Stomach (tissue), 4 donors: ENCODE data around the gene EXOC3.

ENCODE experiments used
- CTCF ChIP-seq, 7 experiments: fragments of 450-650 bp in 4 of 7; fragments of 200-600 bp in 3 of 7; sonication (generic) in 3 of 7; IDR thresholded peaks; one replicate each; pipeline ENCODE4 v1.5.1; 2016 to 2019; ENCODE audit warnings: antibody characterized with exemption in 7 of 7, control low read depth in 2 of 7, mild to moderate bottlenecking in 1 of 7
- POLR2A ChIP-seq, 4 donors: fragments of 450-650 bp; IDR thresholded peaks; one replicate each; pipeline ENCODE4 v1.6.1; 2016; ENCODE audit warnings: antibody characterized with exemption in 4 of 4, control low read depth in 2 of 4, mild to moderate bottlenecking in 1 of 4, moderate library complexity in 1 of 4
- POLR2AphosphoS5 ChIP-seq, 3 donors: sonication (generic); formaldehyde crosslinking; IDR thresholded peaks; one replicate each; pipeline ENCODE4 v1.6.1; 2016; ENCODE audit warnings: antibody characterized with exemption in 3 of 3

GRCh38 chr5:497090-497700 is 54.2 kb downstream of the EXOC3 start:
- no peak for TF ChIP-seq POLR2A (IDR thresholded peaks at IDR 0.05)
- no peak for TF ChIP-seq POLR2AphosphoS5 (IDR thresholded peaks at IDR 0.05)
- TF ChIP-seq CTCF (IDR thresholded peaks at IDR 0.05): no peak
